GM23338 (cell line): ENCODE measurements around the gene PADI1. TPM values are rescaled to one million over a fixed set of nuclear protein-coding genes. Genes with fewer than 3 reads are reported as not detected.

Experiments
- ATAC-seq: fragments of 200-7000 bp; cut with Tn5 transposase; 3 replicates; pipeline ENCODE4 v1.9.1; 2020
- DNase-seq: peaks from one replicate; pipeline ENCODE4 v3.0.0-alpha.2; 2015; ENCODE audit warnings: low spot score
- H2AFZ ChIP-seq: fragments of 200-600 bp; sonication (generic); 2 replicates; pipeline ENCODE4 v1.8.0; 2016; ENCODE audit warnings: antibody characterized with exemption, mild to moderate bottlenecking, moderate library complexity
- H3F3A ChIP-seq: fragments of 200-600 bp; sonication (generic); replicated peaks from 2 replicates; pipeline ENCODE4 v1.8.0; 2017; ENCODE audit warnings: antibody characterized with exemption, mixed run types, low read depth
- H3K27ac ChIP-seq: fragments of 200-600 bp; sonication (generic); 2 replicates; pipeline ENCODE4 v1.6.1; 2016; ENCODE audit warnings: low read depth
- H3K27me3 ChIP-seq: fragments of 200-600 bp; sonication (generic); 2 replicates; pipeline ENCODE4 v1.8.0; 2016; ENCODE audit warnings: mild to moderate bottlenecking, mixed run types, moderate library complexity; ENCODE audit not compliant: insufficient read depth
- H3K36me3 ChIP-seq: fragments of 200-600 bp; sonication (generic); 2 replicates; pipeline ENCODE4 v1.8.0; 2016; ENCODE audit warnings: mild to moderate bottlenecking; ENCODE audit not compliant: insufficient read depth
- H3K4me1 ChIP-seq: fragments of 200-600 bp; sonication (generic); 2 replicates; pipeline ENCODE4 v1.8.0; 2016; ENCODE audit warnings: mild to moderate bottlenecking, moderate library complexity; ENCODE audit not compliant: insufficient read depth
- H3K4me2 ChIP-seq: fragments of 200-600 bp; sonication (generic); 2 replicates; pipeline ENCODE4 v1.7.1; 2017; ENCODE audit warnings: mixed run types
- H3K4me3 ChIP-seq: fragments of 200-600 bp; sonication (generic); 2 replicates; pipeline ENCODE4 v1.6.1; 2016; ENCODE audit warnings: mixed run types
- H3K79me2 ChIP-seq: fragments of 200-600 bp; sonication (generic); replicated peaks from 2 replicates; pipeline ENCODE4 v1.8.0; 2017; ENCODE audit warnings: mild to moderate bottlenecking; ENCODE audit not compliant: insufficient read depth
- H3K9me2 ChIP-seq: fragments of 200-600 bp; sonication (generic); 2 replicates; pipeline ENCODE4 v1.8.0; 2017; ENCODE audit not compliant: insufficient read depth
- H4K20me1 ChIP-seq: fragments of 200-600 bp; sonication (generic); replicated peaks from 2 replicates; pipeline ENCODE4 v1.8.0; 2017; ENCODE audit warnings: mild to moderate bottlenecking; ENCODE audit not compliant: insufficient read depth
- H3K27ac Mint-ChIP-seq: 2 replicates; pipeline ENCODE4 v1.8.0; 2020; ENCODE audit warnings: inconsistent platforms, mild to moderate bottlenecking, moderate library complexity, mixed read lengths
- H3K27me3 Mint-ChIP-seq: 3 replicates; pipeline ENCODE4 v1.8.0; 2022; ENCODE audit warnings: low read depth, mild to moderate bottlenecking, moderate library complexity, mixed read lengths, inconsistent platforms; ENCODE audit not compliant: insufficient read depth, poor library complexity
- H3K36me3 Mint-ChIP-seq: 3 replicates; pipeline ENCODE4 v1.8.0; 2021; ENCODE audit warnings: low read depth, mild to moderate bottlenecking, inconsistent platforms, moderate library complexity, mixed read lengths
- H3K4me1 Mint-ChIP-seq: 3 replicates; pipeline ENCODE4 v1.8.0; 2020; ENCODE audit warnings: mild to moderate bottlenecking, inconsistent platforms, mixed read lengths
- H3K4me3 Mint-ChIP-seq: 3 replicates; pipeline ENCODE4 v1.8.0; 2021; ENCODE audit warnings: moderate library complexity, mild to moderate bottlenecking, inconsistent platforms, mixed read lengths
- H3K9me3 Mint-ChIP-seq: 3 replicates; pipeline ENCODE4 v1.8.0; 2020; ENCODE audit warnings: moderate library complexity, mild to moderate bottlenecking, inconsistent platforms, mixed read lengths
- CREB1 ChIP-seq: fragments of 250-450 bp; sonication (Bioruptor Pico); IDR thresholded peaks from 2 replicates; pipeline ENCODE4 v1.5.0; 2020; ENCODE audit warnings: low read depth, mild to moderate bottlenecking, moderate library complexity
- CTCF ChIP-seq, 2 experiments: fragments of 200-600 bp in 1 of 2; sonication (generic) in 1 of 2; conservative IDR thresholded peaks; 2 replicates each; pipeline versions ENCODE4 v1.5.1 to v1.6.1; 2016 to 2017; ENCODE audit warnings: antibody characterized with exemption in 2 of 2, low read depth in 2 of 2, mild to moderate bottlenecking in 2 of 2, moderate library complexity in 1 of 2
- ETS1 ChIP-seq: IDR thresholded peaks from 2 replicates; pipeline ENCODE4 v1.6.1; 2016; ENCODE audit warnings: antibody characterized with exemption
- EZH2 ChIP-seq: fragments of 200-600 bp; sonication (generic); IDR thresholded peaks from one replicate; pipeline ENCODE4 v1.8.0; 2017; ENCODE audit warnings: antibody characterized with exemption, mild to moderate bottlenecking, low read depth; ENCODE audit not compliant: unreplicated experiment
- EZH2phosphoT487 ChIP-seq: fragments of 200-600 bp; sonication (generic); IDR thresholded peaks from one replicate; pipeline ENCODE4 v1.8.1; 2018; ENCODE audit warnings: antibody characterized with exemption; ENCODE audit not compliant: unreplicated experiment
- JUNB ChIP-seq: IDR thresholded peaks from one replicate; pipeline ENCODE4 v1.6.1; 2016; ENCODE audit warnings: antibody characterized with exemption; ENCODE audit not compliant: unreplicated experiment
- NANOG ChIP-seq: IDR thresholded peaks from 2 replicates; pipeline ENCODE4 v1.6.1; 2016; ENCODE audit warnings: antibody characterized with exemption, borderline replicate concordance
- POLR2AphosphoS5 ChIP-seq: IDR thresholded peaks from 2 replicates; pipeline ENCODE4 v1.6.1; 2016; ENCODE audit warnings: antibody characterized with exemption, low read depth
- REST ChIP-seq: IDR thresholded peaks from one replicate; pipeline ENCODE4 v1.6.1; 2018; ENCODE audit warnings: antibody characterized with exemption; ENCODE audit not compliant: unreplicated experiment
- STAT1 ChIP-seq: IDR thresholded peaks from one replicate; pipeline ENCODE4 v1.6.1; 2016; ENCODE audit warnings: antibody characterized with exemption; ENCODE audit not compliant: unreplicated experiment
- ZNF114 ChIP-seq: fragments of 250-450 bp; sonication (Bioruptor Pico); IDR thresholded peaks from 2 replicates; pipeline ENCODE4 v1.5.0; 2020; ENCODE audit warnings: mild to moderate bottlenecking, moderate library complexity
- ZNF331 ChIP-seq: fragments of 250-450 bp; sonication (Bioruptor Pico); IDR thresholded peaks from 2 replicates; pipeline ENCODE4 v1.5.0; 2020; ENCODE audit warnings: low read depth, mild to moderate bottlenecking, moderate library complexity
- ZNF462 ChIP-seq: fragments of 250-450 bp; sonication (Bioruptor Pico); IDR thresholded peaks from 2 replicates; pipeline ENCODE4 v1.5.0; 2020; ENCODE audit warnings: mild to moderate bottlenecking, moderate library complexity
- polyA plus RNA-seq: library from polyadenylated mRNA; unstranded; fragments of >200 nt; fragmentation: Nextera tagmentation; extraction: Ambion mirVana; gene quantifications from 2 replicates; pipeline ENCODE4 v1.2.1, GENCODE V29; 2016
- total RNA-seq: library from RNA; depleted of rRNA; stranded (reverse); fragments of >200 nt; shearing (Covaris generic); gene quantifications from 2 replicates; pipeline ENCODE4 v1.2.3, GENCODE V29; 2014

The PADI1 gene
- total and polyA plus RNA-seq, 2 experiments from 2014 or later: 0.26 to 0.28 TPM

- no peak overlapping the region for H3K27ac Mint-ChIP-seq
- ATAC-seq: no peak
Observed at GRCh38 chr1:17207046-17207445, 2.1 kb downstream of the PADI1 start.

More at GRCh38 chr1:17207046-17207445, 2.1 kb downstream of the PADI1 start:
- Histone ChIP-seq H3K27ac (no peak overlapping the region), H3K4me2 (no peak overlapping the region), H2AFZ (no peak overlapping the region), H4K20me1 (no peaks in the 10 kb centered on the region), H3K9me2 (no peaks in the 10 kb centered on the region), H3K36me3 (no peaks in the 10 kb centered on the region), H3K4me3 (no peak overlapping the region), H3K27me3 (no peaks in the 10 kb centered on the region), H3F3A (no peaks in the 10 kb centered on the region), H3K79me2 (no peaks in the 10 kb centered on the region), H3K4me1 (no peaks in the 10 kb centered on the region)
- no peak overlapping the region for H3K4me3 Mint-ChIP-seq
- H3K27me3 Mint-ChIP-seq: peaks cover 2% of the 10 kb centered on the region
- DNase-seq: no peak
- TF ChIP-seq REST (no peak), ZNF331 (CRISPR knock-in tag) (no peak), ETS1 (no peak), CTCF (conservative IDR thresholded peaks at IDR 0.05; ENCODE audit: low read depth in 2 of 2) (no peak), EZH2phosphoT487 (no peak), POLR2AphosphoS5 (no peak), CREB1 (CRISPR knock-in tag) (no peak), ZNF114 (CRISPR knock-in tag) (no peak), STAT1 (no peak), JUNB (no peak), EZH2 (no peak), NANOG (no peak), ZNF462 (CRISPR knock-in tag) (no peak)
- H3K9me3 Mint-ChIP-seq: no peaks in the 10 kb centered on the region; the same call in 2 of the 3 replicates
- H3K4me1 Mint-ChIP-seq: peaks cover 2% of the 10 kb centered on the region; the same call in 1 of the 3 replicates
- no peaks in the 10 kb centered on the region for H3K36me3 Mint-ChIP-seq
